IMR-90 (cell line): ENCODE measurements around the gene PLXNB3. TPM values are rescaled to one million over a fixed set of nuclear protein-coding genes. Genes with fewer than 3 reads are reported as not detected.

Source experiments
- ATAC-seq: fragments of 200-7000 bp; cut with Tn5 transposase; 2 replicates; pipeline ENCODE4 v1.9.1; 2020; ENCODE audit warnings: low read depth, mild to moderate bottlenecking, moderate library complexity
- BruUV-seq: library from RNA; stranded (reverse); fragments of 400-500 nt; replicated peaks from 2 replicates; lab custom pipeline; 2021; lab: Mats Ljungman, UMichigan
- CTCF ChIA-PET: fragments of 300-600 bp; formaldehyde crosslinking; extraction: SDS; loops from one replicate; lab custom pipeline; 2021; ENCODE audit warnings: antibody characterized with exemption; lab: Yijun Ruan, JAX
- POLR2A ChIA-PET: fragments of 300-600 bp; sonication (Branson Sonifier 250); formaldehyde crosslinking; loops from one replicate; lab custom pipeline; 2022; ENCODE audit warnings: antibody characterized with exemption; ENCODE audit not compliant: unreplicated experiment; lab: Charles Lee
- DNase-seq: peaks from one replicate; pipeline ENCODE4 v3.0.0; 2013
- H2AFZ ChIP-seq: replicated peaks from 2 replicates; pipeline ENCODE3; 2013; ENCODE audit warnings: low read length, mild to moderate bottlenecking; ENCODE audit not compliant: poor library complexity
- H2AK5ac ChIP-seq: 2 replicates; pipeline ENCODE4 v1.6.1; 2013; ENCODE audit warnings: low read depth, low read length, inconsistent platforms
- H2AK9ac ChIP-seq: replicated peaks from 2 replicates; pipeline ENCODE3; 2013; ENCODE audit warnings: mild to moderate bottlenecking, low read depth, low read length, moderate library complexity; ENCODE audit not compliant: poor library complexity
- H2BK120ac ChIP-seq: 2 replicates; pipeline ENCODE4 v1.6.1; 2013; ENCODE audit warnings: low read depth, low read length, inconsistent platforms
- H2BK15ac ChIP-seq: 3 replicates; pipeline ENCODE4 v1.6.1; 2013; ENCODE audit warnings: low read depth, low read length, inconsistent platforms
- H2BK20ac ChIP-seq: 2 replicates; pipeline ENCODE4 v1.6.1; 2013; ENCODE audit warnings: low read depth, mild to moderate bottlenecking, inconsistent platforms, low read length, moderate library complexity
- H2BK5ac ChIP-seq: 2 replicates; pipeline ENCODE4 v1.6.1; 2013; ENCODE audit warnings: mild to moderate bottlenecking, low read depth, low read length, inconsistent platforms; ENCODE audit not compliant: poor library complexity, severe bottlenecking
- H3K14ac ChIP-seq: replicated peaks from 2 replicates; pipeline ENCODE4 v1.6.1; 2013; ENCODE audit warnings: low read depth, low read length, inconsistent platforms
- H3K18ac ChIP-seq: 2 replicates; pipeline ENCODE4 v1.6.1; 2013; ENCODE audit warnings: low read depth, low read length, control low read depth
- H3K23ac ChIP-seq: 2 replicates; pipeline ENCODE4 v1.6.1; 2013; ENCODE audit warnings: low read depth, low read length, inconsistent platforms
- H3K27ac ChIP-seq: 2 replicates; pipeline ENCODE4 v1.5.1; 2013; ENCODE audit warnings: mild to moderate bottlenecking, control low read depth, low read length; ENCODE audit not compliant: insufficient read depth
- H3K27me3 ChIP-seq: 2 replicates; pipeline ENCODE4 v1.6.1; 2013; ENCODE audit warnings: low read length; ENCODE audit not compliant: control insufficient read depth, insufficient read depth
- H3K36me3 ChIP-seq: 2 replicates; pipeline ENCODE4 v1.6.1; 2013; ENCODE audit warnings: low read length, mixed read lengths; ENCODE audit not compliant: control insufficient read depth, insufficient read depth
- H3K4ac ChIP-seq: 2 replicates; pipeline ENCODE4 v1.6.1; 2013; ENCODE audit warnings: low read depth, low read length, inconsistent platforms
- H3K4me1 ChIP-seq: 2 replicates; pipeline ENCODE4 v1.6.1; 2013; ENCODE audit warnings: low read length, mixed read lengths; ENCODE audit not compliant: control insufficient read depth, insufficient read depth
- H3K4me2 ChIP-seq: 2 replicates; pipeline ENCODE4 v1.6.1; 2013; ENCODE audit warnings: low read depth, mild to moderate bottlenecking, control low read depth, low read length, moderate library complexity
- H3K4me3 ChIP-seq: 2 replicates; pipeline ENCODE4 v1.5.1; 2013; ENCODE audit warnings: low read depth, mild to moderate bottlenecking, control low read depth, low read length, moderate library complexity; ENCODE audit not compliant: insufficient read depth
- H3K56ac ChIP-seq: 2 replicates; pipeline ENCODE4 v1.6.1; 2013; ENCODE audit warnings: low read length, inconsistent platforms; ENCODE audit not compliant: insufficient read depth; ENCODE audit errors: extremely low read depth
- H3K79me1 ChIP-seq, 2 experiments: 2 replicates each; pipeline ENCODE4 v1.6.1; 2013; ENCODE audit warnings: low read length in 2 of 2, inconsistent platforms in 1 of 2, low read depth in 1 of 2
- H3K9ac ChIP-seq: 2 replicates; pipeline ENCODE4 v1.6.1; 2013; ENCODE audit warnings: low read depth, low read length, control low read depth
- H3K9me1 ChIP-seq: 2 replicates; pipeline ENCODE4 v1.6.1; 2013; ENCODE audit warnings: low read length, inconsistent platforms; ENCODE audit not compliant: insufficient read depth
- H3K9me3 ChIP-seq: 2 replicates; pipeline ENCODE4 v1.6.1; 2013; ENCODE audit warnings: low read length; ENCODE audit not compliant: control insufficient read depth, insufficient read depth
- H4K20me1 ChIP-seq: 2 replicates; pipeline ENCODE4 v1.6.1; 2013; ENCODE audit warnings: low read length, inconsistent platforms; ENCODE audit not compliant: insufficient read depth
- H4K5ac ChIP-seq: 2 replicates; pipeline ENCODE4 v1.6.1; 2013; ENCODE audit warnings: mild to moderate bottlenecking, low read depth, low read length, control low read depth
- H4K8ac ChIP-seq, 2 experiments: 2 replicates each; pipeline ENCODE4 v1.6.1; 2013; ENCODE audit warnings: low read depth in 2 of 2, low read length in 2 of 2, control low read depth in 1 of 2, inconsistent platforms in 1 of 2
- H4K91ac ChIP-seq: 2 replicates; pipeline ENCODE4 v1.6.1; 2013; ENCODE audit warnings: low read depth, low read length, inconsistent platforms; ENCODE audit not compliant: insufficient read depth
- ELK1 ChIP-seq: fragments of 150-350 bp; IDR thresholded peaks from 2 replicates; pipeline ENCODE4 v1.6.1; 2016; ENCODE audit warnings: low read depth, mild to moderate bottlenecking, low read length, moderate library complexity, borderline replicate concordance
- FOS ChIP-seq: fragments of 150-350 bp; IDR thresholded peaks from 2 replicates; pipeline ENCODE4 v1.6.1; 2016; ENCODE audit warnings: low read depth, low read length
- MAZ ChIP-seq: IDR thresholded peaks from 2 replicates; pipeline ENCODE4 v1.6.1; 2012; ENCODE audit warnings: low read depth, mild to moderate bottlenecking, low read length, improper control_type of control experiment, moderate library complexity, borderline replicate concordance
- POLR2A ChIP-seq: IDR thresholded peaks from 2 replicates; pipeline ENCODE4 v1.6.1; 2012; ENCODE audit warnings: mild to moderate bottlenecking, low read depth, low read length
- RAD21 ChIP-seq: IDR thresholded peaks from 2 replicates; pipeline ENCODE4 v1.6.1; 2012; ENCODE audit warnings: low read length, improper control_type of control experiment
- RCOR1 ChIP-seq: IDR thresholded peaks from 2 replicates; pipeline ENCODE4 v1.6.1; 2012; ENCODE audit warnings: mild to moderate bottlenecking, low read length, improper control_type of control experiment; ENCODE audit not compliant: insufficient replicate concordance
- RFX5 ChIP-seq: IDR thresholded peaks from 2 replicates; pipeline ENCODE4 v1.8.0; 2012; ENCODE audit warnings: low read depth, mild to moderate bottlenecking, low read length, moderate library complexity
- SMC3 ChIP-seq: fragments of 150-350 bp; IDR thresholded peaks from 2 replicates; pipeline ENCODE4 v1.6.1; 2016; ENCODE audit warnings: low read depth, mild to moderate bottlenecking, antibody characterized with exemption, low read length, moderate library complexity
- WGBS, 2 experiments: methylation state at CpG; one replicate each; pipeline versions ENCODE4 v1.1.5 to v1.1.7; 2013; ENCODE audit warnings: missing lambda C conversion rate in 2 of 2; ENCODE audit not compliant: insufficient read length in 1 of 2; ENCODE audit errors: extremely low coverage in 2 of 2; 5-methylcytosine and 5-hydroxymethylcytosine counted together
- dilution Hi-C: fragments of 300-500 bp; cut with HindIII; formaldehyde crosslinking; loops from one replicate; pipeline ENCODE4 v1.14.3; 2018; ENCODE audit warnings: low sequenced_read_pairs; ENCODE audit not compliant: unreplicated experiment
- in situ Hi-C: fragments of 300-500 bp; cut with MboI; formaldehyde crosslinking; loops from 3 replicates; pipeline ENCODE4 v1.14.3; 2019; ENCODE audit warnings: low sequenced_read_pairs, inconsistent platforms, mixed read lengths
- intact Hi-C: fragments of 100-400 bp; cut with micrococcal nuclease; formaldehyde crosslinking; loops from 2 replicates; pipeline ENCODE4 v1.10.0; 2022
- polyA plus RNA-seq, 3 experiments: library from polyadenylated mRNA; depleted of rRNA; stranded (reverse); fragments of >200 nt; gene quantifications; 2 replicates each; pipeline ENCODE4 v1.2.3, GENCODE V29; 2012; ENCODE audit warnings: low replicate concordance in 1 of 3
- total RNA-seq: library from RNA; depleted of rRNA; stranded (reverse); fragments of >200 nt; gene quantifications from 2 replicates; pipeline ENCODE4 v1.2.3, GENCODE V29; 2012
- TF ChIP-seq, protein P1 (sequence below): fragments of 150-350 bp; IDR thresholded peaks from 2 replicates; pipeline ENCODE4 v1.6.1; 2017; ENCODE audit warnings: mild to moderate bottlenecking, antibody characterized with exemption, low read length, low read depth

PLXNB3 gene
- total and polyA plus RNA-seq, 2 of the 4 experiments (the other 2 are of a cell fraction) = 0.36 to 22.3 TPM

GRCh38 chrX:153728095-153728494, 36.0 kb upstream of the PLXNB3 start:
- no peak overlapping the region for H2AK5ac ChIP-seq
- in situ Hi-C loops (no loop called here), intact Hi-C loops (no loop called here), dilution Hi-C loops (no loop called here)
- BruUV-seq = no TSS peak
- no peak overlapping the region for H2BK120ac ChIP-seq
- no peak overlapping the region for H3K56ac ChIP-seq
- H3K36me3 ChIP-seq = peaks cover 2% of the 10 kb centered on the region; the same call in 1 of the 2 replicates
- no peak overlapping the region for H3K4ac ChIP-seq
- H3K4me3 ChIP-seq = no peak overlapping the region
- no peak overlapping the region for H4K5ac ChIP-seq
- no peak for TF ChIP-seq RCOR1
- TF ChIP-seq MAZ = no peak
- TF ChIP-seq SMC3 = no peak
- no peak for TF ChIP-seq RAD21
- TF ChIP-seq ELK1 = no peak
- no peak for TF ChIP-seq POLR2A
- no peak for TF ChIP-seq FOS
- TF ChIP-seq, protein P1, sequence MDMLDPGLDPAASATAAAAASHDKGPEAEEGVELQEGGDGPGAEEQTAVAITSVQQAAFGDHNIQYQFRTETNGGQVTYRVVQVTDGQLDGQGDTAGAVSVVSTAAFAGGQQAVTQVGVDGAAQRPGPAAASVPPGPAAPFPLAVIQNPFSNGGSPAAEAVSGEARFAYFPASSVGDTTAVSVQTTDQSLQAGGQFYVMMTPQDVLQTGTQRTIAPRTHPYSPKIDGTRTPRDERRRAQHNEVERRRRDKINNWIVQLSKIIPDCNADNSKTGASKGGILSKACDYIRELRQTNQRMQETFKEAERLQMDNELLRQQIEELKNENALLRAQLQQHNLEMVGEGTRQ = no peak
- TF ChIP-seq RFX5 = no peak
- no peak overlapping the region for H2BK20ac ChIP-seq
- H2AK9ac ChIP-seq = no peak overlapping the region
- no peak overlapping the region for H2BK5ac ChIP-seq
- peaks cover 15% of the 10 kb centered on the region for H3K4me1 ChIP-seq
- H4K8ac ChIP-seq = no peak overlapping the region; a peak in 1 of 4 replicates
- no peaks in the 10 kb centered on the region for H3K27me3 ChIP-seq
- H3K27ac ChIP-seq = no peak overlapping the region
- no peak overlapping the region for H4K91ac ChIP-seq
- CTCF ChIA-PET = no interaction called here
- ATAC-seq = no peak
- 0 out of 2 replicates have a peak, but pooled peaks cover 5% of the 10 kb centered on the region for H3K9me1 ChIP-seq
- H3K14ac ChIP-seq = no peak overlapping the region
- H2AFZ ChIP-seq = no peak overlapping the region
- H3K18ac ChIP-seq = no peak overlapping the region
- no peak overlapping the region for H3K9ac ChIP-seq
- H3K9me3 ChIP-seq = no peaks in the 10 kb centered on the region; the same call in 1 of the 2 replicates
- peaks cover 0 to 20% of the 10 kb centered on the region in 2 experiments; a peak in 2 of 4 replicates for H3K79me1 ChIP-seq
- H3K23ac ChIP-seq = no peak overlapping the region
- H4K20me1 ChIP-seq = peaks cover 7% of the 10 kb centered on the region
- POLR2A ChIA-PET = no interaction called here
- no peak overlapping the region for H2BK15ac ChIP-seq
- WGBS, 2 experiments = no CpG with 5 or more reads among the region's 6 CpGs
- no peak overlapping the region for H3K4me2 ChIP-seq
- DNase-seq = no peak
